ENCODE results near the gene ANKRD33B.
"Not testable (repeated sequence)": the region's sequence is repeated elsewhere in the genome, so short reads cannot be mapped to it uniquely, and the experiment has no call there.

ANKRD33B gene

DNA sequence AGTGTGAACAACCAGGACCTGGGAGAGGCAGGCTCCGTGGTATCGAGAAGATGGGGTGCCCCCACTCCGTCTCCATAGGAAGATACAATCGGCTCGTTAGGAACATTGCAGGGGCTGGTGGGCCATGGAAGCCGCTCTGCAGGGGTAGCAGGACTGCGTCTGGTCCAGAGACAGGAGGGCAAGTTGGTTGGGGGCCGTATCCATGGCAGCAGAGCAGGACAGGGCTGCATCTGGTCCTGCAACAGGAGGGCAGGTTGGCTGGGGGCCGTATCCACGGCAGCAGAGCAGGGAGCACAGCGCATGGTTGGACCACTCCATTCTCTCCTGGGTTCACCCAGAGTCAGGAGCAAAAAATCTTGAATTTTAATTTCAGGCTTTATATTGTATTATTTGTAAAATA, 98.2 kb downstream of the ANKRD33B start:
- DNase-seq (ENCODE audit: low read depth), result no peak

DNA sequence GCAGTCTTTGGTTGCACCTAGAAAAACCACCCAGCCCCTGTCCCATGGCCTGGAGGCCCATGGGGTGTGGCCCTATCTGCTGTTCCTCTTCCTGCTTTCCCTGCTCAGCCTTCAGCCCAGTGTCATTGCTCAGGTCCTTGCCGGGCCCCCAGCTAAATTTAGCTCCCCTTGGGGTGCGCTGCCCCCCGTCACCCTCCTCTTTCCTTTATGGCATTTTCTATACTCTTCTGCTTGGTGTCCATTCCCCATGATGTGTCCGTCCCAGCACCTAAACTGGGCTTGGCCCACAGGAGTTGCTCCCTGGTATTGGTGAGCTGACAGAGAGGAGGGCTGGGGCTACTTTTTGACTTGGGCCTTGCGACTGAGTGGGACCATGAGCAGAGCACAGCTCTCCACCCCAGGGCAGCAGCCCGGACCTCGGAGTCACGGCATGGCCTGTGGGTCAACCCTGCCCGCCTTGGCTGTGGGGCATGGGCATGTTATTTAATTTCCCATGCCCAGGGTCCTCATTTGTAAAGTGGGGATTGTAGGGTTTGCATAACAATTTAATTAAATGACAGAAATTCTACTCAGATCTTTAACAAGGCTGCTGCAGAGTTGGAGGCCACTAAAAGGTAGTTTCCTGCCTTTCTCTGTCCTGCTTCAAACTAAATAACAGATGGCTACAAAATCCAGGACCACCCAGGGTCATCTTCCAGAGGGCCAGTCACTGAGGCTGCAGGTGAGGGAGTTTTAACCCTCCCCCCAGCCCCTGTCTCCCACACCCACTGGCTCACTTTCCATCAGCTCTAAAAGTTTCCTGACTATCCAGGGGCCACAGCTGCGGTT, 99.0 kb downstream of the ANKRD33B start:
- no peak for DNase-seq (ENCODE audit: low read depth)

DNA sequence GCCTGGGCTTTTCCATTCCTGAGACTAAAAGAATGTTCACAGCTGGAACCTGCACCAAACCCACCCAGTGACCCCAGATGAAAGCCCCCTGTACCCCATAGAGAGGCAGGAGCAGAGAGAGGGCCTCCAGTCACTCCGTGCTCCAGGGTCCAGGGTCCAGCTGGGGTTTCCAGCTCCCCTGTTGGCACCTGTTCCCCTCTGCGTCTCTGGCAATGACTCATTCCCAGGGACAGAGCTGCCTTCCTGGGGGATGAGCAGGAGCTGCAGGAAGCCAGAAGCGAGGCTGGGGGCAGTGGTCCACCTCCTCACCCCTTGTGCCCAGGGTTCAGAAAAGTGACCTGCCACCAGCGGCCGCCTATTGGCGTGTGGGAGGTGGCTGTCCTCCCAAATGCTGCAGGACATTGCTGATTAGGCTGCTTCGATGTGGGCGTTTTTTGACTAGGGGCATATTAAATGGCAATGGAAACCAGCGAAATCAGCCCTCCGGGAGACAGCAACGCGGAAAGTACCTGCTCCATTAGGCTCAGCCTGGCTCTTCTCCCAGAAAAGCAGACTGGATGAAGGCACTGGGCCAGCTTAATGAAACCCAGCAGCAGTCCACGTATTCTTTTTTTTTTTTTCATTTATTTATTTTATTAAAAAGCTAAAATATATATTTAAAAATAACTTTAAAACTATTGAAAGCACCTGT, 99.8 kb downstream of the ANKRD33B start:
- no peak for DNase-seq (ENCODE audit: low read depth)

DNA sequence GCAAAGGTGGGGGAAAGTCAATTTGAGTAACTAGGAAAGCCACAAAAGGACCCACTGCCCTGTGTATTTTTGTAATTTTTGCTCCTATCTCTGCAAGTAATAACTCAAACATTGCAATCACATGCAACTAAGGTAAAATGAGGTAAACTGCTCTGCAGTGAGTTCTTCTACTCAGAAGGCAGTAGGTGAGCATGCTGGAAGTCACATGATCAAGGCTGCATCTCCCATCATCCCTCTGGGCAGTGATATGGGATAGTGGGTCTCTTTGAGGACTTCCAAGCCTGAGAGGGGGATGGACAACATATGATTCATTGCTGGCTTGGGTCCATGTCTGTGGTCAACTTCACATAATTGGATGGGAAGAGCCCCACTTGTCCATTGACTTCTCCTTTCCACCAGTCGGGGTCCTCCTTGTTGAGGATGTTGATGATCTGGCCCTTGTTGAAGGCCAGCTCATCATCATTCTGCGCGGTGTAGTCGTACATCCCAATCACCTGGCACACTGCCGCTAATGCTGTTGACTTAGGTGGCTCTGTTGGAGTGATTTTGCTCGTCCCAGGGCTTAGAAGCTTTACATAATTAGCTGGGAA, 100.4 kb downstream of the ANKRD33B start:
- not testable (repeated sequence) for DNase-seq (ENCODE audit: low read depth)

DNA sequence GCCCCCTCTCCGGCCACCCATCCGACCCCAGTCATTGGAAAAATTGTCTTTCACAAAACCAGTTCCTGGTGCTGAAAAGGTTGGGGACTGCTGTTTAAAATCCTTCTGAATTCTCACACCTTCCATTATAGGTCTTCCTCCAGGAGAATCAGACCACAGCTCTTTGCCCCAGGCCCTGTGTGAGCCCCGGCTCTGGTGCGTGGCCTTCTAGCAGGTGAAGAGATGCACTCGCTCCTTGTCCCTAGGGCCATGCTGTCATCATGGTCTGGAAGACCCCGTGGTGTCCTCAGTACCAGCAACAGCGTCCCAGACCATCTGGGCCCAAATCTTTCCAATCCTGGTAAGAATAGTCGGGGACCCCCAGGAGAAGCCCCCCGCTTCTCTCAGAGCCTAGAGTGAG, 101.9 kb downstream of the ANKRD33B start:
- DNase-seq (ENCODE audit: low read depth), result no peak

DNA sequence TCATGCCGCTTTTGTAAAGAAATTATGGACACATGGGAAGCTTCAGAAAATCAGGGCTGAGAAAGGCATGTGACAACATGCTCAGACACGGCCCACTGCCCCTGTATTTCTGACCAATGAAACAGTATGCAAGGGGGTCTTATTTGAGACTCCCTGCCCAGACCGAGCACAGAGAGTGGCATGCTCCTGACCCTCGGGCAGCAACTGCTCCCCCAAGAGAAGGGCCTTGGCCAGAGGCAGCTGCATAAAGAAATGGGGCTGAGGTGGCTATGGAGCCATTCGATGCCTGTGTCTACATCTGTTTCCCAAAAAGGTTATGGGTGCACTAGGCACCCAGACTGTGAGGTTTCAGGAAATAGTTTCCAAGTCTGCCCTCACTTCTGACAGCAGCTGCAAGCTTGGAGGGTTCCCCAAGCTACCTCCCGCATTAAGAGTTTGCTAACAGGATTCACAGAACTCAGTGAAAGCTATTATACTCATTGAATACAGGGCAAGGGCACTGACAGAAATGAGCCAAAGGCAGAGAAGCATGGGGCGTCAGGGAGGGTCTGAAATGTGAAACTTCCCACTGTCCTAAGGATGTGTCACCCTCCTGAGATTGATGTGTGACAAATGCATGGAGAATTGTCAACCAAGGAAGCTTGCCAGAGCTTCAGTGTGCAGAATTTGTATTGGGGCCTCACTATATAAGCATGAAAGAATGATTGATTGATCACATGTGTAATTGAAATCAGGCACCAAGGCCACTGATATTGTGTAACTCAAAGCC, 102.8 kb downstream of the ANKRD33B start:
- DNase-seq (ENCODE audit: low read depth), result no peak

DNA sequence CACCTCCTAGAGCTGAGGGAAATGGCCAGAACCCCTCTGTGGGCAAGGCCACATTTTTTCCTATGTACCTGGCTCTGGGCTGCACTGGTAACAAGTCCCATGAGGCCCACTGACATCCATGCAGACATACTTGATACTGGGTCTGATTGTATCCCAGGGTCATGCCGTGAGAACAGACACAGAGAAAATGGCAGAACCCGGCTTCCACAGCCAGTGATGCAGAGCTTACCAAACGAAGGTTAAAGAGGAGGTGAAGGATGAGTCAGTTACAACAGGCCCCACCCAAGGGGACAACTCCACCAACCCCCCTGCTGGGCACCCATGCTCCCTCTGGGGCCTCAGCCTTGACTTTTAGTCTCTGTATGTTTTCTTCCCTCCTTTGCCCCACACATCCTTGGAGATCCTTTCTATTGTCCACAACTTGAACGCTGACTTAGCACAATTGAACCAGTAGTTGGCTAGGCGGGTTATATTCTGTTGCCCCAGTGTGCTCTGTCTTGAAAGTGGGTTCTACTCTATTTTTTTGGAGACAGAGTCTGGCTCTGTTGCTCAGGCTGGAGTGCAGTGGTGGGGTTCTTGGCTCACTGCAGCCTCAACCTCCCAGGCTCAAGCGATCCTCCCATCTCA, 103.7 kb downstream of the ANKRD33B start:
- no peak for DNase-seq (ENCODE audit: low read depth)

DNA sequence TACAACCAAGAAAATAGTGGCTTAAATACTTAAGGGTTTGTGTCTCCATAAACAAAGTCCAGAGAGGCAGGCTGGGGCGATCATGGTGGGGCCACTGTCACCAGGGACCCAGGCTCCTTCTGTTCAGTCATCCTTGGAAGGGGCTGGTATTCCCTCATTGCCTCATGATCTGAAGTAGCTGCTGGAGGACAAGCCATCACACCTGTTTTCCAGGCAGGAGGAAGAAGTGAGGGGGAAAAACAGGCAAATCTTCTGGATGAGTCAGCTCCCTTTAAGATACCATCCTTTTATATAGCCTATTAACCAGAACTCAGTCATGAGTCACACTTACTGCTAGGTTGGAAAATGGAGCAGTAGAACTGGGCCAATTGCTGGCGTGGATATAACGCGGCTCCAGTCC, 104.8 kb downstream of the ANKRD33B start:
- no peak for DNase-seq (ENCODE audit: low read depth)

DNA sequence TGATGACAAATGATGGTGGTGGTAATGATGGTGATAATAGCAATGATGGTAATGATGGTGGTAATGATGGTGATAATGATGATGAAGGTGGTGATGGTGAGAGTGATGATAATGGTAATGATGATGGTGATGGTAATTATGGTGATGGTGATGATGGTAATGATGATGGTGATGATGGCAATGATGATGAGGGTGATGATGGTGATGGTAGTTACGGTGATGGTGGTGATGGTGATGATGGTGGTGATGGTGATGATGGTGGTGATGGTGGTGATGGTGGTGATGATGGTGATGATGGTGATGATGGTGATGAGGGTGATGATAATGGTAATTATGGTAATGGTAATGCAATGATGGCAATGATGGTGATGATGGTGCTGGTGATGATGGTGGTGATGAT, 106.1 kb downstream of the ANKRD33B start:
- DNase-seq (ENCODE audit: low read depth), result no peak

DNA sequence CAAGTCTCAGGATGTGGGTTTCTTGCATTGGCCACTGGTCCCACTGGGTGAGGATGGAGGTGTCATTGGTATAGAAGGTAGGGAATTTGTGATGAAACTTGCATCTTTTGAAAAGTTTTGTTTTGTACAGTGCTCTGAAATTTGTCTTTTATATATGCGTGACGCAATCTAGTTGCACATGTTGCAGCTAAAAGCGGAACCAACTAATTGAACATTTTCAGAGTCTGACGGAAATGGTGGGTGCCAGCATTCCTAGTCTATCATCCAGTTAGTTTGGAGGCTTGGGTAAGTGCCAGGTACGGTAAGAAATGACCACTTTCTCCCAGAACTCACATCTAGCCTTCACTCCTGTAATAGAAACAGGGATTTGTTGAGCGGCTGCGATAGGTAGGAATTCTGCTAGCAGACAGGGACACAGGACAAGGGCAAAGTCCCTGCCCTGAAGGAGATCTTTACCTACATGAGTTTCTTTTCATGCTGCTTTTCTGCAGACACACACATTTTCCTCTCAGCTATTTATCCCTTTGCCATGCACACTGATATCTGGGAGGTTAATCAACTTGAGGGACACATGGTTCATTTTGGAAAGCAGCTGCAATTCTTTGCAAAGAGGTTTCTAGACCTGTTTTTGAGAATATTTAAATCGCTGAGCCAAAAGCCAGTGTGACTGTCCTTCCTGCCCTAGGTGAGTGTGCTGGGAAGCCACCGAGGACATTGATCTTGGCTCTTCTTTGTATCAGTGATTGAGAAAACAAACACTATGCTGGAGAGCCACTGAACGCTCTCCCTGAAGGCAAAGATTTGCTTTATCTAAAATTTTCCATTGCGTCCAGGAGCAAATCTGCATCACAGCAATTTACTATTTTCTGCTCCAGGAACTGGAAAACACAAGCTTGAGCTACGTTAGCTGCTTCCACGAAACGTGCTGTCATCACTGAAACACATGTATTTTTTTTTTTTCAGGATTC, 107.5 kb downstream of the ANKRD33B start:
- no peak for DNase-seq (ENCODE audit: low read depth)

DNA sequence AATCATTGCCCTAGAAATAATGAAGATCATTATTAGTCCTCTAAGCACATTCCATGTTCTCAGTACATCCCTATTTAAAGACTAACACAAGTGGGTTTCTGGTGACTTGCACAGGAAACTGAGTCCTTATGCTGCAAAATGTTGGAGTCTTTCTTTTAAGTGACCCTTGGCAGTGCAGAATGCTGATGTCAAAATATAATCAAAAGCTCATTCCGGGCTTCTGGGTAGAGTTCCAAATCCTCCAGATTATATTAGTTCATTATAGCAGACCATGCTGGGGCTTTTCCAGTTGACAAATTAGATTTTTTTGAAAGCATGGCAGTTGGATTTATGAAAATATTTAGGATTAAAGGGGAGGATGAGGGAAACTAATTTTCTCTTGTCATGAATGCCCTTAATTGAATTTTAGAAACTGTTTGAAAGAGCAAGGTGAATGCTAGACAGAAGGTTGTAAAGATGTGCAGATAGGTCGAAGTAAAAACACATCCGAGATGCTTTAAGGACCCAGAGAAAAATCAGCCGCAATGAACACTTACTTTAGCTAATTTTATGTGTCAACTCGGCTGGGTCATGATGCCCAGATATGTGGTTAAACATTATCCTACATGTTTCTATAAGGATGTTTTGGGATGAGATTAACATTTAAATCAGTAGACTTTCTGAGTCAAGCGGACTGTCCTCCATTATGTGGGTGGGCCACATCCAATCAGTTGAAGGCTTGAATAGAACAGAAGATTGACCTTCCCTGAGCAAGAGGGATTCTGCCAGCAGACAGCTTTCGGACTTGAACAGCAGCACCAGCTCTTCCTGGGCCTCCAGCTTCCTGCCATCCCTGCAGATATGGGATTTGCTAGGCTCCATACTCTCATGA, 108.5 kb downstream of the ANKRD33B start:
- no peak for DNase-seq (ENCODE audit: low read depth)

DNA sequence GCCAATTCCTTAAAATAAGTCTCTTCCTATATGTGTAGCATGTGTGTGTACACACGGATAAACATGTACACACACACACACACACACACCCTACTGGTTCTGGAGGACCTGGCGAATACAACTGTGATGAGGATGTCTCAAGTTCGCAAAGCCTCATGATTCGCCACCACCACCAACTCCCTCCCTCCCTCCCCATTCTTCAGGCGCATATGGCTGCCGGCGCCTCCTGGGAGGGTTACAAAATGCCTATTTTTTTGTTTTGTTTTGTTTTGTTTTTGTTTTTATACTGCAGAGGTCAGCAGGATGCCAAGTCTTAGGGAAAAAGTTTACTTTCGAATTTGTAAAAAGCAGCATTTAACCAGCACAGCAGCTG, 109.1 kb downstream of the ANKRD33B start:
- no peak for DNase-seq (ENCODE audit: low read depth)

DNA sequence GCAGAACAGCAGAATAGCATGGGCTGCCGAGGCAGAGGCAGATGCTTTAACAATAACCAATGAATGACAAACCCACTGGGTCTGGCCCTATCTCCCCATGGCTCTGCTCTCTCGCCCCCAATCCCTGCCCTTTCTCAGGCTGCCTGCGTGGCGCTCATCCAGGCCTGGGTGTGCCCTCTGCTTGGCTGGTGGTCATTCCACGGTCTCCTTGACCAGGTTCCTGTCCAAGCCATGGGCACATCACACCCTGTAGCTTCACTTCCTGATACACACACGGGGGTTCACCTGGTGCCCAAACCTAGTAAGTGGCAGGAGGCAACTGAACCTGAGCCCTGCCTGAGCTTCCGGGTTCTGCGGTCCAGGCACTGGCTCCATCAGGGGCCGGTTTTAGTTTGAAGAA, 109.5 kb downstream of the ANKRD33B start:
- DNase-seq (ENCODE audit: low read depth), result no peak

DNA sequence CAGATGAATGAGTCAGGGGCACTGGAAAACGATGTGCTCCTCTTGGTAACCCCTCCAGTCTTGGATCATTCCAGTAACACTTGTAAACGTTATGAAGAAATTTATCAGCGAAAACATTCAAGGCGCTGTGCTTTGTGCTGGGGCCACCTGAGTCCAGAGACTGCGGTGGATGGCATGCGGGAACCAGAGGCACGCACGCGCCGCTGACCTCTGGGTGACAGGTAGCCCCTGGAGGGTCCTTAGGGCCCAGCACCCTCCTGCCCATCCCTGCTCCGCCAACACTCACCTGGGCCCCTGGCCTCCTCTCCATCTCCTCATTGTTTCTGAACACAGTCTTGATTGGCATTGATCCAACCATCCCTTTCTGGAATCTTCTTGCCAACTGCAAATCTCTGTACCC, 110.2 kb downstream of the ANKRD33B start:
- DNase-seq (ENCODE audit: low read depth), result no peak

DNA sequence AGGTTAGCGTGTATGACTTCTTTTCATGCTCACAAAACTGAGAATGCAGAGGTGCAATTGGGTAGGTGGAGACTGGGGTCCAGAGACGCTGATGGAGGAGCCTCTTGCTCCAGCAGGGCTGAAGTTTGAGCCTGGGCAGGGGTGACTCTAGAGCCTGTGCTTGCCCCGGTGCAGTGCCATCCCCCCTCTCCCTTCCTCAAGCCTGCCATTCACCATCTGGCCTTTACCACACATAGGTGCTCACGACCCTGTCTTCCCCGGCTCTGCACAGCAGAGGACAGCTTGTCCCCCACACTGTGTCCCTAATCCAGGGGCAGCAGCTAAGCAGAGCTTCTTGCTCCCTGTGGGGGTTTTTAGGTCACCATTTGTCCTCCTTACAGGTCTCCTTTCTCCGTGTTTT, 110.7 kb downstream of the ANKRD33B start:
- no peak for DNase-seq (ENCODE audit: low read depth)

DNA sequence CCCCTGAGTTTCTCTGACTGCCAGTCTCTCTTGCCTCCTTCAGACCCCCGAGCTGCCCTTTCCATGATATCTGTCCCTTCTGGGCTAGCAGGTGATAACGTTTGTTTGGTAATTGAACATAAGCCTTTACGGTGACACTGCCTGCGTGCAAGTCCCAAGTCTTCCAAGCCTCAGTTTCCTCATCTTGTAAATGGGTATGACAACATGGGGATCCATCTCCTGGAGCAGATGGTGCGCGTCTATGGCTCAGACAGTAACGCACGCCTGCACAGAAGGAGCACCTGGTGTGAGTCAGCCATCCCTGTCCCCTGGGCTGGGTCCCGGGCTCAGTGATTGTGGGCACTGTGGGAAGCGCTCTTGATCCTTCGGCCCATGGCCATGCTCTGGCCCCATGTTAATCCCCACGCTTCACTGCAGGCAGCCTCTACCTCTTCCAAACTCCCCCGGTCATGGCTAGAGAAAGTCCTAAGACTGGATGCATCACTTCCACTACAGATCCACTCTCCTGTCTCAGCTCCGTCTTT, 111.4 kb downstream of the ANKRD33B start:
- DNase-seq (ENCODE audit: low read depth), result no peak

DNA sequence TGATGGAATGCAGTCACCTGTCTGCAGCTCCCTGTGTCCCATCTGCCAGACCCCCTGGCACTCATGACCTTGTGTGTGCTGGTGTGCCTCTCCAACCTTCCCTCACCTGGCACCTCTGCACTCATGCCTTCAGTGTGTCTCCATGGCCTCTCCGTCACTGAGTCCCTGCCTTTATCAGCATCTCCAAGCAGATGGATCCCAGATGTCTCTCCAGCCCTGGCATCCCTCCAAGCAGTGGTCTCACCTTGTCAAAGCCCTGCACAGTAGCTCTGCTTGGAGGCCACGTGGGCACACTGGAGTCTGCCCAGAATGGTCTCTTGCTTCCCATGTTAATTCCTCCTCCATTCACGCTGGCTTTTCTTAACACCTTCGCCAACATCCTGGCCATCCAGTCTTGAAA, 112.4 kb downstream of the ANKRD33B start:
- no peak for DNase-seq (ENCODE audit: low read depth)

DNA sequence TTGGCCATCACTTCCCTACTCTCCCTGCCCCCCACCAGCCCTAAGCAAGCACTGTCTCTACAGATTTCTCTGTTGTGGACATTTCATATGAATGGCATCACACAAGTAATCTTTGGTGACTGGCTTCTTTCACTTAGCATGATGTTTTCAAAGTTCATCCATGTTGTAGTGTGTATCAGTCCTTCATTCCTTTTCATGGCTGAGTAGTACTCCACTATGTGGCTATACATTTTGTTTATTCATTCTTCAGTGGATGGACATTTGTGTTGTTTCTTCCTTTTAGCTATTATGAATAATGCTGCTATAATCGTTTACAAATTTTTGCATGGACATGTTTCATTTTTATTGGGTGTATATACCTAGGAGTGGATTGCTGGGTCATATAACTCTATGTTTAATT, 113.1 kb downstream of the ANKRD33B start:
- DNase-seq (ENCODE audit: low read depth), result no peak

DNA sequence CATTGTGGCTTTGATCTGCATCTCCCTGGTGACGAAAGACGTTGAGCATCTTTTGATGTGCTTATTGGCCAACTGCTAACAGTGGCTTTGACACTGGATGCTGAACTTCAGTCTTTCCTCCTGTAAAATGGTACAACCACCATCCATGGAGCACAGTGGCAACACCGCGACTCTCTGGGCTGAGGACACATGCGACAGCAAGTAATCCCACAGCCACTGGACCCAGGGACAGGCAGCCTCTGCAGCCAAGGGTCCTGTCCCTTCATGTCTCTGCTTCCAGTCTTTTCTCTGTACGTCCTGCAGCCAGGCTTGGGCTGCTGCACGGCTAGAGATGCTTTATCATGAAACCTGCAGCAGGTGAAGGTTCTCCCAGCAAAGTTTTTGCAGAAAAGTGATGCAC, 113.7 kb downstream of the ANKRD33B start:
- no peak for DNase-seq (ENCODE audit: low read depth)

DNA sequence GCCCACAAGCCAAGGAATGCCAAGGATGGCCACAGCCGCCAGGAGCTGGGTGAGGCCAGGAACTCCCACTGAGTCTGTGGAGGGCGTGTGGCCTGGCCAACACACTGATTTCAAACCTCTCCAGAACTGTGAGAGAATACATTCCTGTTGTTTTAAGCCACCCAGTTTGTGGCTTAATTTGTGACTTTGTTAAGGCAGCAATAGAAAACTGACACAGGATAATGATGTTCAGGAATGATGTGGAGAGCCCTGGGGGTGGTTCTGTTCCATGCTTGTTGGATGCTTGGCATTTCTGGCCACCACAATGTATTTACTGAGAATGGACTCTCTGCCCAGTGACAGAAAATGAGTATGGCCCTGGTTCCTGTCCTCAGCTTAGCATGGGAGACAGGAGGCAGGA, 114.4 kb downstream of the ANKRD33B start:
- no peak for DNase-seq (ENCODE audit: low read depth)

Measured in HS-5 (cell line).